HEK293 (cell line): ENCODE measurements around the gene CAPN15.

Source experiments
- CTCF ChIA-PET: fragments of 350-600 bp; formaldehyde crosslinking; extraction: SDS; loops from one replicate; lab custom pipeline; 2021; ENCODE audit warnings: antibody characterized with exemption; lab: Yijun Ruan, JAX
- POLR2A ChIA-PET: fragments of 300-600 bp; formaldehyde crosslinking; extraction: SDS; loops from one replicate; lab custom pipeline; 2020; ENCODE audit warnings: antibody characterized with exemption, inconsistent platforms; lab: Yijun Ruan, JAX
- H3K27ac ChIP-seq: fragments of 200-500 bp; sonication (Bioruptor generic); 2 replicates; pipeline ENCODE4 v1.5.1; 2014; ENCODE audit warnings: low read depth, low read length, control low read depth, inconsistent platforms; ENCODE audit errors: extremely low read depth
- H3K36me3 ChIP-seq, 2 experiments: fragments of 200-500 bp in 1 of 2; sonication (Bioruptor generic) in 1 of 2; 1 replicate in 1 of 2; 2 replicates in 1 of 2; pipeline ENCODE4 v1.5.1; 2014 to 2017; ENCODE audit warnings: inconsistent platforms in 2 of 2, low read length in 2 of 2; ENCODE audit not compliant: control insufficient read depth in 2 of 2, insufficient read depth in 1 of 2
- H3K4me1 ChIP-seq: fragments of 200-500 bp; sonication (Bioruptor generic); 2 replicates; pipeline ENCODE4 v1.5.1; 2014; ENCODE audit warnings: mild to moderate bottlenecking, low read length, inconsistent platforms; ENCODE audit not compliant: control insufficient read depth, insufficient read depth
- H3K4me3 ChIP-seq: 2 replicates; pipeline ENCODE4 v1.5.1; 2011; ENCODE audit warnings: low read depth, mild to moderate bottlenecking, control low read depth, low read length, moderate library complexity
- H3K9me3 ChIP-seq: fragments of 200-500 bp; sonication (Bioruptor generic); 2 replicates; pipeline ENCODE4 v1.5.1; 2014; ENCODE audit warnings: low read depth, low read length, inconsistent platforms; ENCODE audit not compliant: control insufficient read depth, insufficient read depth
- KLF1 ChIP-seq: fragments of 450-650 bp; formaldehyde crosslinking; IDR thresholded peaks from 2 replicates; pipeline ENCODE4 v1.5.1; 2016; ENCODE audit warnings: missing biosample characterization, missing genetic modification characterization
- KLF7 ChIP-seq: fragments of 450-650 bp; formaldehyde crosslinking; IDR thresholded peaks from 2 replicates; pipeline ENCODE4 v1.5.1; 2016; ENCODE audit warnings: missing biosample characterization, missing genetic modification characterization, borderline replicate concordance
- OSR2 ChIP-seq: fragments of 450-650 bp; formaldehyde crosslinking; IDR thresholded peaks from 2 replicates; pipeline ENCODE4 v1.5.1; 2016; ENCODE audit warnings: missing biosample characterization, missing genetic modification characterization
- OVOL3 ChIP-seq: fragments of 450-650 bp; formaldehyde crosslinking; IDR thresholded peaks from 2 replicates; pipeline ENCODE4 v1.5.1; 2016; ENCODE audit warnings: missing biosample characterization, missing genetic modification characterization
- SP2 ChIP-seq: fragments of 450-650 bp; formaldehyde crosslinking; IDR thresholded peaks from 2 replicates; pipeline ENCODE4 v1.5.1; 2016; ENCODE audit warnings: missing biosample characterization, missing genetic modification characterization
- ZBTB8A ChIP-seq: fragments of 450-650 bp; formaldehyde crosslinking; IDR thresholded peaks from 2 replicates; pipeline ENCODE4 v1.5.1; 2016; ENCODE audit warnings: missing biosample characterization, missing genetic modification characterization
- ZIC2 ChIP-seq: fragments of 450-650 bp; formaldehyde crosslinking; IDR thresholded peaks from 2 replicates; pipeline ENCODE4 v1.5.1; 2016; ENCODE audit warnings: missing biosample characterization, missing genetic modification characterization
- ZNF10 ChIP-seq: fragments of 450-650 bp; formaldehyde crosslinking; IDR thresholded peaks from 2 replicates; pipeline ENCODE4 v1.5.1; 2017; ENCODE audit warnings: missing biosample characterization, missing genetic modification characterization
- ZNF169 ChIP-seq: fragments of 450-650 bp; formaldehyde crosslinking; IDR thresholded peaks from 2 replicates; pipeline ENCODE4 v1.5.1; 2016; ENCODE audit warnings: missing biosample characterization, missing genetic modification characterization
- ZNF280D ChIP-seq: fragments of 450-650 bp; formaldehyde crosslinking; IDR thresholded peaks from 2 replicates; pipeline ENCODE4 v1.5.1; 2016; ENCODE audit warnings: missing biosample characterization, missing genetic modification characterization
- ZNF341 ChIP-seq: fragments of 450-650 bp; formaldehyde crosslinking; IDR thresholded peaks from 2 replicates; pipeline ENCODE4; 2016; ENCODE audit warnings: low read depth, missing biosample characterization, missing genetic modification characterization
- ZNF658 ChIP-seq: fragments of 450-650 bp; formaldehyde crosslinking; IDR thresholded peaks from 2 replicates; pipeline ENCODE4; 2016; ENCODE audit warnings: missing biosample characterization, missing genetic modification characterization
- ZSCAN30 ChIP-seq: fragments of 450-650 bp; IDR thresholded peaks from 2 replicates; pipeline ENCODE4 v1.5.1; 2018; ENCODE audit warnings: missing biosample characterization, mild to moderate bottlenecking, missing genetic modification characterization, moderate library complexity
- TF ChIP-seq, protein P1 (sequence below): fragments of 450-650 bp; formaldehyde crosslinking; conservative IDR thresholded peaks from 2 replicates; pipeline ENCODE4 v1.5.1; 2016; ENCODE audit warnings: low read depth, missing biosample characterization, missing genetic modification characterization
- TF ChIP-seq, protein P2 (sequence below): fragments of 450-650 bp; formaldehyde crosslinking; IDR thresholded peaks from 2 replicates; pipeline ENCODE4 v1.5.1; 2017; ENCODE audit warnings: missing biosample characterization, missing genetic modification characterization
- TF ChIP-seq, protein P3 (sequence below): fragments of 450-650 bp; formaldehyde crosslinking; optimal IDR thresholded peaks from 2 replicates; pipeline ENCODE3; 2016; ENCODE audit warnings: missing biosample characterization, mild to moderate bottlenecking, missing genetic modification characterization
- TF ChIP-seq, protein P4 (sequence below): fragments of 450-650 bp; formaldehyde crosslinking; IDR thresholded peaks from 2 replicates; pipeline ENCODE4 v1.5.1; 2016; ENCODE audit warnings: missing biosample characterization, missing genetic modification characterization

Gene CAPN15

DNA sequence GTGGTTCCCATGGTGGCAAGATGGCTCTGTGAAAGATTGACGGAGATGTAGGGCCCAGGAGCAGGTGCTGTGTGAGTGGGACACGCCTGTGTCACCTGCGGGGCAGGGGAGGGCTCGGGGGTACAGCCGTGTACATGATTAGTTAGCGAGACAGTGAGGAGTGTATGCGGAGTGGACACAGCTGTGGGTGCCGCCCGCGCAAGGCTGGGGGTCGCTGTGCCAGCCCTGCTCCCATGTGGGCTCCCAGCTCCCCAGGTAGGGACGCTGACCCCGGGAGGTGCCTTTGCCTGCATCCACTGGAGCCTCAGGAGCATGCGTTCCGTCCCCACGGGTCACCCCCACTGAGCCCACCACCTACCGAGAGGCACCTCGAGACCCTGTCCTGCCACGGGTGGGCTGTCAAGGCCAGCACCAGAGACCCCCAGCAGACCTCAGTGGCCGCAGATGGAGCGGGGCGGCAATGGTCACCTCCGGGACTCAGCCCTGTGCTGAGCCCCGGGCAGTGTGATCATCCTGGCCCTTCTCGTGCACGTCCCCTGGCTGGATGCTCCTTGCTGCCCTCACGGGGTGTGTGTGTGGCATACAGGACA, 7.4 kb downstream of the CAPN15 start (continued):
- TF ChIP-seq, protein P1, sequence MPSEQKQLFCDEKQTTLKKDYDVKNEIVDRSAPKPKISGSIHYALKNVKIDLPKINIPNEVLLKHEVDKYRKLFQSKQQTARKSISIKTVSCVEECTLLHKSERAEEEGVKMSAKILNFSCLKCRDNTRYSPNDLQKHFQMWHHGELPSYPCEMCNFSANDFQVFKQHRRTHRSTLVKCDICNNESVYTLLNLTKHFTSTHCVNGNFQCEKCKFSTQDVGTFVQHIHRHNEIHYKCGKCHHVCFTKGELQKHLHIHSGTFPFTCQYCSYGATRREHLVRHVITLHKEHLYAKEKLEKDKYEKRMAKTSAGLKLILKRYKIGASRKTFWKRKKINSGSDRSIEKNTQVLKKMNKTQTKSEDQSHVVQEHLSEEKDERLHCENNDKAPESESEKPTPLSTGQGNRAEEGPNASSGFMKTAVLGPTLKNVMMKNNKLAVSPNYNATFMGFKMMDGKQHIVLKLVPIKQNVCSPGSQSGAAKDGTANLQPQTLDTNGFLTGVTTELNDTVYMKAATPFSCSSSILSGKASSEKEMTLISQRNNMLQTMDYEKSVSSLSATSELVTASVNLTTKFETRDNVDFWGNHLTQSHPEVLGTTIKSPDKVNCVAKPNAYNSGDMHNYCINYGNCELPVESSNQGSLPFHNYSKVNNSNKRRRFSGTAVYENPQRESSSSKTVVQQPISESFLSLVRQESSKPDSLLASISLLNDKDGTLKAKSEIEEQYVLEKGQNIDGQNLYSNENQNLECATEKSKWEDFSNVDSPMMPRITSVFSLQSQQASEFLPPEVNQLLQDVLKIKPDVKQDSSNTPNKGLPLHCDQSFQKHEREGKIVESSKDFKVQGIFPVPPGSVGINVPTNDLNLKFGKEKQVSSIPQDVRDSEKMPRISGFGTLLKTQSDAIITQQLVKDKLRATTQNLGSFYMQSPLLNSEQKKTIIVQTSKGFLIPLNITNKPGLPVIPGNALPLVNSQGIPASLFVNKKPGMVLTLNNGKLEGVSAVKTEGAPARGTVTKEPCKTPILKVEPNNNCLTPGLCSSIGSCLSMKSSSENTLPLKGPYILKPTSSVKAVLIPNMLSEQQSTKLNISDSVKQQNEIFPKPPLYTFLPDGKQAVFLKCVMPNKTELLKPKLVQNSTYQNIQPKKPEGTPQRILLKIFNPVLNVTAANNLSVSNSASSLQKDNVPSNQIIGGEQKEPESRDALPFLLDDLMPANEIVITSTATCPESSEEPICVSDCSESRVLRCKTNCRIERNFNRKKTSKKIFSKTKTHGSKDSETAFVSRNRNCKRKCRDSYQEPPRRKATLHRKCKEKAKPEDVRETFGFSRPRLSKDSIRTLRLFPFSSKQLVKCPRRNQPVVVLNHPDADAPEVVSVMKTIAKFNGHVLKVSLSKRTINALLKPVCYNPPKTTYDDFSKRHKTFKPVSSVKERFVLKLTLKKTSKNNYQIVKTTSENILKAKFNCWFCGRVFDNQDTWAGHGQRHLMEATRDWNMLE, result no peak
- TF ChIP-seq ZNF658 (tag by site-specific recombination) (no peak), OVOL3 (no peak)

- ChIA-PET POLR2A (interaction anchor here (0.5 to 1.5 kb wide), 2 partner anchors 8 to 82 kb away, joined by 3 to 5 read pairs; partner anchors contain the start of gene CAPN15), CTCF (interaction anchor here (0.7 kb wide), 1 partner anchor 46 kb away, joined by 3 read pairs; no protein-coding TSS in a partner anchor)
- Histone ChIP-seq H3K9me3 (no peaks in the 10 kb centered on the region), H3K4me1 (no peaks in the 10 kb centered on the region), H3K36me3 (peaks cover 0 to 44% of the 10 kb centered on the region in 2 experiments; a peak in 2 of 3 replicates), H3K4me3 (no peak overlapping the region), H3K27ac (no peak overlapping the region)
- TF ChIP-seq ZNF280D (tag by site-specific recombination) (no peak), SP2 (peak; percentile 18; the same call in 1 of the 2 replicates), KLF1 (tag by site-specific recombination) (peak; percentile 95), ZSCAN30 (tag by site-specific recombination) (no peak), ZNF658 (tag by site-specific recombination) (no peak), KLF7 (tag by site-specific recombination) (peak; percentile 69; the same call in 1 of the 2 replicates), OSR2 (peak; percentile 14; the same call in 1 of the 2 replicates), ZNF10 (tag by site-specific recombination) (no peak), ZNF169 (no peak), ZNF341 (peak; percentile 42; the same call in 1 of the 2 replicates), ZIC2 (tag by site-specific recombination) (peak; percentile 94), ZBTB8A (peak; percentile 66)
- TF ChIP-seq, protein P2, sequence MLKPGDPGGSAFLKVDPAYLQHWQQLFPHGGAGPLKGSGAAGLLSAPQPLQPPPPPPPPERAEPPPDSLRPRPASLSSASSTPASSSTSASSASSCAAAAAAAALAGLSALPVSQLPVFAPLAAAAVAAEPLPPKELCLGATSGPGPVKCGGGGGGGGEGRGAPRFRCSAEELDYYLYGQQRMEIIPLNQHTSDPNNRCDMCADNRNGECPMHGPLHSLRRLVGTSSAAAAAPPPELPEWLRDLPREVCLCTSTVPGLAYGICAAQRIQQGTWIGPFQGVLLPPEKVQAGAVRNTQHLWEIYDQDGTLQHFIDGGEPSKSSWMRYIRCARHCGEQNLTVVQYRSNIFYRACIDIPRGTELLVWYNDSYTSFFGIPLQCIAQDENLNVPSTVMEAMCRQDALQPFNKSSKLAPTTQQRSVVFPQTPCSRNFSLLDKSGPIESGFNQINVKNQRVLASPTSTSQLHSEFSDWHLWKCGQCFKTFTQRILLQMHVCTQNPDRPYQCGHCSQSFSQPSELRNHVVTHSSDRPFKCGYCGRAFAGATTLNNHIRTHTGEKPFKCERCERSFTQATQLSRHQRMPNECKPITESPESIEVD (tag by site-specific recombination), result no peak
- TF ChIP-seq, protein P3, sequence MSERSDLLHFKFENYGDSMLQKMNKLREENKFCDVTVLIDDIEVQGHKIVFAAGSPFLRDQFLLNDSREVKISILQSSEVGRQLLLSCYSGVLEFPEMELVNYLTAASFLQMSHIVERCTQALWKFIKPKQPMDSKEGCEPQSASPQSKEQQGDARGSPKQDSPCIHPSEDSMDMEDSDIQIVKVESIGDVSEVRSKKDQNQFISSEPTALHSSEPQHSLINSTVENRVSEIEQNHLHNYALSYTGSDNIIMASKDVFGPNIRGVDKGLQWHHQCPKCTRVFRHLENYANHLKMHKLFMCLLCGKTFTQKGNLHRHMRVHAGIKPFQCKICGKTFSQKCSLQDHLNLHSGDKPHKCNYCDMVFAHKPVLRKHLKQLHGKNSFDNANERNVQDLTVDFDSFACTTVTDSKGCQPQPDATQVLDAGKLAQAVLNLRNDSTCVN, result no peak
- TF ChIP-seq, protein P4, sequence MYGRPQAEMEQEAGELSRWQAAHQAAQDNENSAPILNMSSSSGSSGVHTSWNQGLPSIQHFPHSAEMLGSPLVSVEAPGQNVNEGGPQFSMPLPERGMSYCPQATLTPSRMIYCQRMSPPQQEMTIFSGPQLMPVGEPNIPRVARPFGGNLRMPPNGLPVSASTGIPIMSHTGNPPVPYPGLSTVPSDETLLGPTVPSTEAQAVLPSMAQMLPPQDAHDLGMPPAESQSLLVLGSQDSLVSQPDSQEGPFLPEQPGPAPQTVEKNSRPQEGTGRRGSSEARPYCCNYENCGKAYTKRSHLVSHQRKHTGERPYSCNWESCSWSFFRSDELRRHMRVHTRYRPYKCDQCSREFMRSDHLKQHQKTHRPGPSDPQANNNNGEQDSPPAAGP (tag by site-specific recombination), result peak; percentile 81
These were observed 8.2 kb downstream of the CAPN15 start for GRCh38 chr16:535446-536405.
